Prostate gland (tissue), 2 donors: Measurements from ENCODE around the gene PCNX1. TPM values are rescaled to one million over a fixed set of nuclear protein-coding genes. Genes with fewer than 3 reads are reported as not detected.
A peak's percentile ranks its signal among the peaks of the same experiment; 100 is the strongest.

ENCODE experiments used
- DNase-seq: peaks from one replicate; pipeline ENCODE4 v3.0.0-alpha.2; 2019; ENCODE audit warnings: low spot score
- H3K27ac ChIP-seq, 2 donors: fragments of 200-600 bp; sonication (generic); 2 replicates each; pipeline ENCODE4 v1.5.1; 2017 to 2019
- H3K27me3 ChIP-seq: fragments of 200-600 bp; sonication (generic); replicated peaks from 2 replicates; pipeline ENCODE4 v1.5.1; 2019; ENCODE audit not compliant: insufficient read depth
- H3K36me3 ChIP-seq, 2 donors: fragments of 200-600 bp; sonication (generic); 1 replicate in 1 of 2; 2 replicates in 1 of 2; pipeline versions ENCODE4 v1.5.1 to v1.8.1; 2017 to 2019
- H3K4me1 ChIP-seq: fragments of 200-600 bp; sonication (generic); replicated peaks from 2 replicates; pipeline ENCODE4 v1.5.1; 2019
- H3K4me3 ChIP-seq, 2 donors: fragments of 200-600 bp; sonication (generic); 2 replicates each; pipeline ENCODE4 v1.5.1; 2017 to 2019
- H3K9me3 ChIP-seq: fragments of 200-600 bp; sonication (generic); 2 replicates; pipeline ENCODE4 v1.5.1; 2017
- POLR2A ChIP-seq: fragments of 450-650 bp; IDR thresholded peaks from one replicate; pipeline ENCODE4 v1.6.1; 2016; ENCODE audit warnings: antibody characterized with exemption, mild to moderate bottlenecking
- POLR2AphosphoS5 ChIP-seq: sonication (generic); formaldehyde crosslinking; IDR thresholded peaks from one replicate; pipeline ENCODE4 v1.6.1; 2017; ENCODE audit warnings: antibody characterized with exemption
- WGBS: methylation state at CpG from one replicate; pipeline ENCODE4 v1.1.5; 2018; 5-methylcytosine and 5-hydroxymethylcytosine counted together
- intact Hi-C: fragments of 100-400 bp; cut with DNase I; formaldehyde crosslinking; loops from one replicate; pipeline ENCODE4 v1.14.2; 2022
- total RNA-seq, 2 donors: library from RNA; depleted of rRNA; stranded (reverse); fragments of >200 nt; gene quantifications; one replicate each; pipeline ENCODE4 v1.1.0, GENCODE V29; 2016
- TF ChIP-seq, protein P1 (sequence below), 4 experiments: fragments of 200-600 bp in 2 of 4; fragments of 450-650 bp in 2 of 4; sonication (generic) in 2 of 4; IDR thresholded peaks; 1 replicate in 3 of 4; 2 replicates in 1 of 4; pipeline ENCODE4 v1.5.1; 2016 to 2019; ENCODE audit warnings: antibody characterized with exemption in 4 of 4, mild to moderate bottlenecking in 2 of 4, moderate library complexity in 2 of 4

Gene PCNX1
- total RNA-seq, 2 donors from 2014 or later: 24.5 to 66.5 TPM

DNA sequence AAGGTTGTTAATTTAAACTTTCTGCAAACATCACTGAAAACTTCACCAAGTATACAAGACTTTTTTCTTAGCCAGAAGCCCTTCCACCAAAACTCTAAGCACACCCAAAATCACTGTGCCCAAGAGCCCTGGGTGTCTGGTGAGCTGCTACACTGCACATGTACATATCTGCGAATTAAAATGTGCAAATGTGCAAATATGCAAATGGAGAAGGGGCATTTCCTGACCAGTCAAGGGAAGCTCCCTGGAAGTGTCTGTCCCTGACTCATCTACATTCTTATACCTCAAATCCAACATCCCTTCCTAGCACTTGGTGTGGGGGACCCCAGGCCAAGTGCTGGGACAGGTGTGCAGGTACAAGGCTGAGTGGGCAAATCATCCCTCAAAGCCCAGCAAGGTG, 123.7 kb downstream of the PCNX1 start:
- Histone ChIP-seq H3K27ac (no peak overlapping the region), H3K4me1 (no peaks in the 10 kb centered on the region), H3K27me3 (no peaks in the 10 kb centered on the region), H3K4me3 (no peak overlapping the region), H3K36me3 (peaks cover 0 to 2% of the 10 kb centered on the region in 2 donors), H3K9me3 (no peaks in the 10 kb centered on the region)
- intact Hi-C loops: no loop called here
- WGBS: 83% methylated on average over 1 of the region's 1 CpG
- DNase-seq: no peak
- TF ChIP-seq, protein P1, sequence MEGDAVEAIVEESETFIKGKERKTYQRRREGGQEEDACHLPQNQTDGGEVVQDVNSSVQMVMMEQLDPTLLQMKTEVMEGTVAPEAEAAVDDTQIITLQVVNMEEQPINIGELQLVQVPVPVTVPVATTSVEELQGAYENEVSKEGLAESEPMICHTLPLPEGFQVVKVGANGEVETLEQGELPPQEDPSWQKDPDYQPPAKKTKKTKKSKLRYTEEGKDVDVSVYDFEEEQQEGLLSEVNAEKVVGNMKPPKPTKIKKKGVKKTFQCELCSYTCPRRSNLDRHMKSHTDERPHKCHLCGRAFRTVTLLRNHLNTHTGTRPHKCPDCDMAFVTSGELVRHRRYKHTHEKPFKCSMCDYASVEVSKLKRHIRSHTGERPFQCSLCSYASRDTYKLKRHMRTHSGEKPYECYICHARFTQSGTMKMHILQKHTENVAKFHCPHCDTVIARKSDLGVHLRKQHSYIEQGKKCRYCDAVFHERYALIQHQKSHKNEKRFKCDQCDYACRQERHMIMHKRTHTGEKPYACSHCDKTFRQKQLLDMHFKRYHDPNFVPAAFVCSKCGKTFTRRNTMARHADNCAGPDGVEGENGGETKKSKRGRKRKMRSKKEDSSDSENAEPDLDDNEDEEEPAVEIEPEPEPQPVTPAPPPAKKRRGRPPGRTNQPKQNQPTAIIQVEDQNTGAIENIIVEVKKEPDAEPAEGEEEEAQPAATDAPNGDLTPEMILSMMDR (IDR thresholded peaks at IDR 0.05): no peak
- TF ChIP-seq POLR2AphosphoS5 (no peak), POLR2A (no peak)

DNA sequence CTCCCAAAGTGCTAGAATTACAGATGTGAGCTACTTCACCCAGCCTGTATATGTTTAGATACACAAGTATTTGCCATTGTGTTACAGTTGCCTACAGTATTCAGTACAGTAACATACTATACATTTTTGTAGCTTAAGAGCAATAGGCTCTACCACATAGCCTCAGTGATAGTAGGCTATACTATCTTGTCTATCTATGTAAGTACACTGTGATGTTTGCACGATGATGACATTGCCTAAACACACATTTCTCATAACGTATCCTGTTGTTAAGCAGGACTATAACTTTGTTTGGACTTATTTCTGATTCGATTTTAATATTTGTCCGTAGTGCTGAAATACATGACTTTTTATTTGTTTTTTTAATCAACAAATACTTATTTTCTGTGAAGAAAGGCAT, 129.2 kb downstream of the PCNX1 start:
- DNase-seq: no peak
- 75% methylated on average over 4 of the region's 4 CpGs for WGBS
- no peak overlapping the region for H3K4me3 ChIP-seq
- intact Hi-C loops: no loop called here
- no peaks in the 10 kb centered on the region for H3K9me3 ChIP-seq
- H3K27ac ChIP-seq: no peak overlapping the region
- TF ChIP-seq, protein P1 (IDR thresholded peaks at IDR 0.05): no peak
- TF ChIP-seq POLR2AphosphoS5 (no peak), POLR2A (no peak)
- peaks cover 0 to 6% of the 10 kb centered on the region in 2 donors for H3K36me3 ChIP-seq
- H3K27me3 ChIP-seq: no peaks in the 10 kb centered on the region
- no peaks in the 10 kb centered on the region for H3K4me1 ChIP-seq

DNA sequence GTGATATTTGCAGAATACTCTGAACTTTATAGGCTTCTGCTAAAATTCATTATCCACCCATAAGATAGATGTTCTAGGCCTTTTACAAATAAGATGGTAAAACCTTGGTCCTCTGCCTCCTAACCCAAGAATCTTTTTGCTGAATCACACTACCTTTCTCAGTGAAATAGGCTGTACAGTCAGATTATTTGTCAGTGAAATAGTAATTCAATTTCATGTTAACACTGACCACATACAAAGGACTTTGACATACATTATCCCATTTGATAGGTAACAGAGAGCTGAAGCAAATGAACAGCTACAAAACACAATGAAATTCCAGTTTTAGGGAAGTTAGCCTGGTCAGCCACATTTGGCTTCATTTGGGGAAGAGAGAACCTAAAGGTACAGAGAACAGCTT, 141.1 kb downstream of the PCNX1 start:
- no peaks in the 10 kb centered on the region for H3K36me3 ChIP-seq
- intact Hi-C loops: no loop called here
- no peak for DNase-seq
- H3K4me3 ChIP-seq: no peak overlapping the region
- no peaks in the 10 kb centered on the region for H3K9me3 ChIP-seq
- H3K27ac ChIP-seq: no peak overlapping the region
- TF ChIP-seq POLR2AphosphoS5: no peak
- TF ChIP-seq POLR2A: no peak
- TF ChIP-seq, protein P1 (IDR thresholded peaks at IDR 0.05): no peak
- H3K4me1 ChIP-seq: no peaks in the 10 kb centered on the region
- no peaks in the 10 kb centered on the region for H3K27me3 ChIP-seq

DNA sequence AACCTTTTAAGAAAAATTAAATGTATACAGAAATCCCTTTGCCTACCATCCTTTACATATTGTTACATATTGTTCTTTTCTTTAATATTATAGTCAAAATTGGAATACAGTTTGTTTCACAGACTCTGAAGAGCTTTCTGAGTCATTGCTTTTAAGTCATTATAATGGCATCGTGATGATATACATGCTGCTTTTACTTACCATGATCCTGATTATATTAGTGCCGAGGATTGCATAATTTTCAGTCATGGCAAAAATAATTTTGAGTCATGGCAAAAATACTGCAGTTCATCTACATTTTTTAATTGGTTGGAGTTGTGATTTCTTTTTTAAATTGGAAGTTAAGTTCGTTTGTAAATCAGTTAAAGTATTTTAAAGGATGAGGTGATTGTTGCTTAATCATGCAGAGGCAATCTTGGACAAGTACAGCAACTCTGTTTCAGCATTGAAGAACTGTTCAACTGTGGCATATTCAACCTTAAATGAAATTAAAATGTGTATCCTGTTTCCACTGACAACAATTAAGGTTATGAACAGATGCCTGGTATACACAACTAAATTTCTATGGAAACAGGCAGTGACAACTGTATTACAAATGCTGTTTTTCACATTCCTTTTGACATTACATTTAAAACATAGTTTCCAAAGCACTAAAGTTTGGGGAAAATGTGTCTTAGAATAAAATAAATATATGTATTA, 142.3 kb downstream of the PCNX1 start:
- 93% methylated on average over 3 of the region's 3 CpGs for WGBS
- no peak for DNase-seq
- H3K27me3 ChIP-seq: no peaks in the 10 kb centered on the region
- H3K4me3 ChIP-seq: no peak overlapping the region
- no peak overlapping the region for H3K27ac ChIP-seq
- no peaks in the 10 kb centered on the region for H3K4me1 ChIP-seq
- no peaks in the 10 kb centered on the region for H3K36me3 ChIP-seq
- intact Hi-C loops: no loop called here
- TF ChIP-seq POLR2A: no peak
- no peak for TF ChIP-seq POLR2AphosphoS5
- TF ChIP-seq, protein P1 (IDR thresholded peaks at IDR 0.05): no peak
- H3K9me3 ChIP-seq: no peaks in the 10 kb centered on the region

DNA sequence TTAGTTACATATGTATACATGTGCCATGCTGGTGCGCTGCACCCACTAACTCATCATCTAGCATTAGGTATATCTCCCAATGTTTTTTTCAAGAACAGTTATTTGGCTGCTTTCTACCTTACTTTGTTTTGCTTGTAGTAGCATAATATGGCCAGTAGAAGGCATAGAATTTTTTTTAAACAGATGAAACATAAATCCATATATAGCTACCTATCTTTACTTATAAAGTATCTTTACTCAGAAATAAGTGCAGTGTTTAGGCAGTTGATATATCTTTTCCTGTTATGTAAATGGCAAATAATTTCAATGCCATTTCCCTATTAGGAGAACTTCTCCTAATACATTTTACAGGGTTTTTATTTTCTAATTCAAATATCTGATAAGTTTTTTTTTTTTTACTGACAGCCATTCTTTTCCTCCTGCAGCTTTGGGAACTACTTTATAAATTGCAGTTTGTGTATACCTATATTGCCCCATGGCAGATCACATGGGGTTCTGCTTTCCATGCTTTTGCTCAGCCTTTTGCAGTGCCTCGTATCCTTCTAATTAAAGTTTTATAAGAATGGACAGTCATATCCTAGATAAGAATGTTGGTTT, 143.1 kb downstream of the PCNX1 start:
- intact Hi-C loops: no loop called here
- WGBS: 84% methylated on average over 2 of the region's 2 CpGs
- no peak for TF ChIP-seq POLR2AphosphoS5
- TF ChIP-seq POLR2A: no peak
- TF ChIP-seq, protein P1 (IDR thresholded peaks at IDR 0.05): peak in 1 of 4 experiments; percentile 22
- DNase-seq: no peak
- no peaks in the 10 kb centered on the region for H3K27me3 ChIP-seq
- no peaks in the 10 kb centered on the region for H3K36me3 ChIP-seq
- no peak overlapping the region for H3K4me3 ChIP-seq
- no peak overlapping the region for H3K27ac ChIP-seq
- H3K9me3 ChIP-seq: no peaks in the 10 kb centered on the region
- no peaks in the 10 kb centered on the region for H3K4me1 ChIP-seq
